SU-DHL-6 (cell line): ENCODE results near the gene HNF4A.

Experiments used
- EZH2phosphoT487 ChIP-seq: fragments of 200-600 bp; sonication (generic), shearing (Covaris generic); conservative IDR thresholded peaks from 2 replicates; pipeline ENCODE4 v1.6.1; 2018; ENCODE audit warnings: mild to moderate bottlenecking, antibody characterized with exemption, low read length, moderate library complexity, mixed read lengths
- TF ChIP-seq, protein P1 (sequence below): fragments of 200-600 bp; sonication (generic); IDR thresholded peaks from one replicate; pipeline ENCODE4 v1.5.1; 2017; ENCODE audit warnings: antibody characterized with exemption, mild to moderate bottlenecking, low read length, moderate library complexity; ENCODE audit not compliant: insufficient read depth, poor library complexity, severe bottlenecking

DNA sequence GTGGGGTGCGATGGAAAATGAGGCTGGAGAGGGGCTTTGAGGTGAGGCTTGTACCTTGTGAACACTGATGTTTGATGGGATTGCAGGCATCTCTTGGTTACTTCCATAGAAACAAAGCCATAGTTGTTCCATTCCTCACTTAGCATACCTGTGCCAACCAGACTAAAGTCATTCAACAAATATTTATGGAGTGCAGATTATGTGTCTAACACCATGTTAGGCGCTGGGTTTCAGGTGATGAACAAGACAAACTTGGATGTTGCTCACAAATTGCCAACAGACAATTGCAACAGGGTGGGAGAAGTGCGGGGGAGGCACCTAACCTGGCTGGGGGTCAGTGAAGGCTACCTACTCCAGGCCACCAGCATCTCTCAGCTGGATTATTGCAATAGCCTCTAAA is 121.7 kb downstream of the HNF4A start:
- TF ChIP-seq, protein P1, sequence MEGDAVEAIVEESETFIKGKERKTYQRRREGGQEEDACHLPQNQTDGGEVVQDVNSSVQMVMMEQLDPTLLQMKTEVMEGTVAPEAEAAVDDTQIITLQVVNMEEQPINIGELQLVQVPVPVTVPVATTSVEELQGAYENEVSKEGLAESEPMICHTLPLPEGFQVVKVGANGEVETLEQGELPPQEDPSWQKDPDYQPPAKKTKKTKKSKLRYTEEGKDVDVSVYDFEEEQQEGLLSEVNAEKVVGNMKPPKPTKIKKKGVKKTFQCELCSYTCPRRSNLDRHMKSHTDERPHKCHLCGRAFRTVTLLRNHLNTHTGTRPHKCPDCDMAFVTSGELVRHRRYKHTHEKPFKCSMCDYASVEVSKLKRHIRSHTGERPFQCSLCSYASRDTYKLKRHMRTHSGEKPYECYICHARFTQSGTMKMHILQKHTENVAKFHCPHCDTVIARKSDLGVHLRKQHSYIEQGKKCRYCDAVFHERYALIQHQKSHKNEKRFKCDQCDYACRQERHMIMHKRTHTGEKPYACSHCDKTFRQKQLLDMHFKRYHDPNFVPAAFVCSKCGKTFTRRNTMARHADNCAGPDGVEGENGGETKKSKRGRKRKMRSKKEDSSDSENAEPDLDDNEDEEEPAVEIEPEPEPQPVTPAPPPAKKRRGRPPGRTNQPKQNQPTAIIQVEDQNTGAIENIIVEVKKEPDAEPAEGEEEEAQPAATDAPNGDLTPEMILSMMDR, result no peak
- TF ChIP-seq EZH2phosphoT487, result no peak
